A172 (cell line): ENCODE data around the gene EFHB. TPM values are rescaled to one million over a fixed set of nuclear protein-coding genes. Genes with fewer than 3 reads are reported as not detected.
"Not testable (repeated sequence)": the region's sequence is repeated elsewhere in the genome, so short reads cannot be mapped to it uniquely, and the experiment has no call there.

Experiments used
- DNase-seq: peaks from one replicate; pipeline ENCODE4 v3.0.0-alpha.2; 2015; ENCODE audit warnings: low spot score
- total RNA-seq: library from RNA; depleted of rRNA; stranded (reverse); fragments of >200 nt; shearing (Covaris generic); gene quantifications from 2 replicates; pipeline ENCODE4 v1.2.3, GENCODE V29; 2014; rRNA removed

Gene EFHB, protein sequence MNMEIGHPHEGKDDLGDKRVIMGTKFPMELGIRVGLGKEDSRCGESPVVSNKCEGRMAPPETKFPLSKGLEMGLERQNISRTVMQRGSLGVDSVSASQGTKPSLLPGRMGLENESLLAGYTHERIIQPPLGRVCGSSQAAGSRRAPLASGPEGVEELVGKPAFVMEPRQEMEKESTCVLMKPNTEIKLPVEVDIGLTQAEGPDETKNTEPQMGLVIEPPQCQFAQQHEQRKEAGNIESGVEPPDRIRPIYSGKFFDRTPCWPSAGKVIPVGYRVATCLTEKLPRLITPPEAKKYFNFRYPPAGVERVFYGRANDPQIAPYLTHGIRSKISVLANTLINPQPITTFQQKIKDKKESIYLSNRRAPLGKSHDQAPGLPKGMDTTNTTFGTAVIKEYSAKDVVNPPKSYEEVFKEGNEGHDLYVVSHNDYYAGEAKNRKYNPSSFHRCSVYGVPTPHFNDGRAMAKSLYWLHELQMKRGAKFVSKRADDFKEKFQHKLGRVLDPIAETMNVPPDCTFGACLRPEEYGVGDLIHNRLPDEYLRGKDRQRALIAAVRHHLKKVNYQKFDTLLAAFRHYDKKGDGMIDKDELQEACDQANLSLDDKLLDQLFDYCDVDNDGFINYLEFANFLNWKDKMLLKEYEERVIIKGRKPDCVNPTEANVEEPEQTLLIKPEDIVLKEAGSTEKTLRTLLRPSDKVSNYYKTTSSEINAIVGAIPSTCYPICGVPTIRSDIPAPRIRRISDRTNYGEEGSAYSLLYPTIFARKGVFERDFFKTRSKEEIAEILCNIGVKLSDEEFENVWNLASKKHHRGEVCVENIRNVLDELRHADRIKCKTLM
- 0.71 TPM in 1 of 2 replicates, not detected in the other for total RNA-seq

DNA sequence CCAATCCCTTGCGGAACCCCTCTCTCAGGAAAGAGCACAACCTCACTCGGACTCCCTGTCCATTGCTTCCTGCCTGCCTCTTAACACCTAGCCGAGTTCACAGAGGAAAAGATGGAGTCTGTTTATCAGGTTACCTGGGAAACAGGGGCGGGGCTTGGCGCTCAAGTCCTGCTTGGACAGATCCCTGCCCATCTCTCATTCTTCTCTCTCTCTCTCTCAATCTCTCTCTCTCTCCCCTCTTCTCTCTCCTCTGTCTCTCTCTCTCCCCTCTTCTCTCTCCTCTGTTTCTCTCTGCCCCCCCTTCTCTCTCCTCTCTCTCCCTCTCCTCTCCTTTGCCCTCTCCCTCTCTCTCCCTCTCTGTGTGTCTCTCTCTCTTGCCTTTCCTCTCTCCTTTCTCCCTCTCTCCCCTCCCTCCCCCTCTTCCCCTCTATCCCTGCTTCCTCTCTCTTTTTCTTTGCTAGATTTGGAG lies at the start of gene EFHB:
TSS of gene EFHB (minus strand) at position 120 of the 469 bp plus-strand sequence. CDS start 199 bp downstream, outside the sequence.
- DNase-seq, result peak; percentile 30

DNA sequence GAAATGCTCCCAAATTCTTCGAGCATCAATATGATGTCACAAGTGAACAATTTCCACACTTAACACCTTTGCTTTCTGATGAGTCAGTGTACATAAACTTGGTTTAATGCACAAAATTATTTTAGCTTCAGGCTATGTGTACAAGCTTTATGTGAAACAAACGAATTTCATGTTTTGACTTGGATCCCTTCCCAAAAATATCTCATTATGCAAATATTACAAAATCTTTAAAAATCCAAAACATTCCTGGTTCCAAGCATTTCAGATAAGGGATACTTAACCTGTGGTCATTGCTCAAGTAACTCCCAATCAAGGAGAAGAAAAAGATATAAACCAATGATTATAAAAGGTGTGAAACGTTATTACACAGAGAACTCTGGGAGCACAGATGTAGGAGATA lies 38.0 kb upstream of the EFHB start:
- peak; percentile 38 for DNase-seq

DNA sequence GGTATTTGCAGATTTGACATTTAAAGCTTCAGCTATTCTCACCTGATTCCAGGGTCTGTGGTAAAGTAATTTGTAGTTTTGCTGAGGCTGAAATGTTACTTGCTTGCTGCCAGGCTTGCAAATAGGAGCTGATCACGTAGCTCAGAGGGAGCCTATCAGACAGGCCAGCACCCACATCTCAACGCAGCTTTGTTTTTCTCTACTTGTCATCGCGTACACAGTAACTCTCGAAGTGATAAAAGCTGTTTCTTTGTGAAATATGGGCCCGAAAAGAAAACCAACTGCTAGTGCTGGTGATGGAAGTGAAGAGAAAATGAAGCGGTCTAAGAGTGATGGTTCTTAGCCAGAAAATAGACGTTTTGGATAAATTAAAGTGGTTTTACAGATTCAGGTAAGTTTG lies 36.3 kb upstream of the EFHB start:
- no peak for DNase-seq

DNA sequence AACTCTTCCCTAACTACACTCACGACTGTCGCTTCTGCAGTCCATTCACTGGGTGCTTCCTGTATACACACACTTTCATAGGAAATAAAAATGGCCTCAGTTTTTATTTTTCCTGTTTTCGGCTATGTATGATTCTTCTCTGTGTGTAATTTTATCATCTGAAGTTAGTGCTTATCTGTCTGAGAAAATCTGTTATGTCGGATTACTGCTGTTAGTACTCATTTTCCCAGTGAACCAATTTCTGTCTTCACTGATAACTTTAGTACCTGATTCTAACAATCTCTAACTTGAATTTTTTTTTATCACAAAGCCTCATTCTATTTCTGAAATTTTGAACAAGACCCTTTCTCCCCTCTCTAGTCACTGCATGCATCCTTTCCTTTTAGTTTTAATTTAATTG lies 33.8 kb upstream of the EFHB start:
- DNase-seq, result no peak

DNA sequence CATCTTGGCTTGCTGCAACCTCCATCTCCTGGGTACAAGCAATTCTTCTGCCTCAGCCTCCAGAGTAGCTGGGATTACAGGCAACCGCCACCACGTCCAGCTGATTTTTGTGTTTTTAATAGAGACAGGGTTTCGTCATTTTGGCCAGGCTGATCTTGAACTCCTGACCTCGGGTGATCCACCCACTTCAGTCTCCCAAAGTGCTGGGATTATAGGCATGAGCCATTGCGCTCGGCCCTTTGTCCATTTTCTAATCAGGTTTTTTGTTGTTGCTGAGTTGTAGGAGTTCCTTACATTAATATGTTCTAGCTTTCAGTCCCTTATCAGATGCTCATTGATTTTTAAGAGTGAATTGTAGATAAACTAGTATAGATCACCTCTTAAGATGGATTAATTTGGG lies 33.2 kb upstream of the EFHB start:
- DNase-seq, result no peak

DNA sequence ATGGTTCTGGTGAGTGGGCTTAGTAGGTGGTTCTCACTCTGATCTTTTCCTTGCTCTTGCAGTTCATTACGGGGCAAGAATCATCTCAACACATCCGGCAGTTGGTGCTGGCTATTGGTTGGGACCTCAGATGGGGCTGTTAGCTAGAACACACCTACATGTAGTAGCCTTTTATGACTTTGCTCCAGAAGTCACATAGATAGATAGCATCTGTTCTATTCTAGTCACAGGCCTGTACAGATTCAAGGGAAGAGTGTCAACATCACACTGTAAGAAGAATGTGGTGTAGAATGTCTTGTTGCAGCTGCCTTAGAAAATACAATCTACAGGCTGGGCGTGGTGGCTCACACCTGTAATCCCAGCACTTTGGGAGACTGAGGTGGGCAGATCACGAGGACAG lies 27.9 kb upstream of the EFHB start:
- DNase-seq, result no peak

DNA sequence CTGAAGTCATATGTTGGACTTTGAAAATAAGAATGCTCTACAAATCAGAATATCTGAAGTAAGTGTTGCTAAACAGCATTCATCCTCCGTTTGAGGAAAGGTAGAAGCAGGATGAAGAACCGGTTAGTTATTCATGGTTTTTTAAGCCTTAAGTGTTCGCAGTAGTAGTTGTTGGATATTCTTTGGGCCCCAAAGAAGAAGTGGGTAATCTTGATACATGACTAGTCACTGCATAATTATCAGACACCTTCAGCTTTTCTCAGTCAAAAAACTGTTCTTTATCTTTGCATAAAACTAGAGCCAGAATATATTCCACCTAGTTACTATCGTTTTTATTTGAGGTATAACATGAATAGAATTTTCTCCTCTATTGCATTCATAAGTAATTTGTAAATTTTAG lies 26.7 kb upstream of the EFHB start:
- DNase-seq, result no peak

DNA sequence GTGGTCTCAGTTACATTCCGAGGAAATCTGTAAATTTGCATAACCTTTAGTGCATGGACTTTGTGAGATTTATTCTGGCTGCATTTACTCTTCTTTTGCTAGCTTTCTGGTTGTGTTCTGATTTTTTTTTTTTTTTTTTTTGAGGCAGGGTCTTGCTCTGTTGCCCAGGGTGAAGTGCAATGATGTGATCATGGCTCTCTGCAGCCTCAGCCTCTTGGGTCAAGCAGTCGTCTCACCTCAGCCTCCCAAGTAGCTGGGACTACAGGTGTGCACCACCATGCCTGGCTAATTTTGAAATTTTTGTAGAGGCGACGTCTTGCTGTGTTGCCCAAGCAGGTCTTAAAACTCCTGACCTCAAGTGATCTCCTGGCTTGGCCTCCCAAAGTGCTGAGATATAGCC lies 25.5 kb upstream of the EFHB start:
- no peak for DNase-seq

DNA sequence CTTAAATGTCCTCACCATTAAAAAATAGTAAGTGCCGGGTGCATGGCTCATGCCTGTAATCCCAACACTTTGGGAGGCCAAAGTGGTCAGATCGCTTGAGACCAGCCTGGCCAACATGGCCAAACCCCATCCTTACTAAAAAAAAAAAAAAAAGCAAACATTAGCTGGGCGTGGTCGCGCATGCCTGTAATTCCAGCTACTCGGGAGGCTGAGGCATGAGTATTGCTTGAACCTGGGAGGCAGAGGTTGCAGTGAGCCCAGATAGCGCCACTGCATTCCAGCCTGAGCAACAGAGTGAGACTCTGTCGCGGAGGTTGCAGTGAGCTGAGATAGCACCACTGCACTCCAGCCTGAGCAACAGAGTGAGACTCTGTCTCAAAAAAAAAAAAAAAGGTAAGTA lies 23.3 kb upstream of the EFHB start:
- DNase-seq, result not testable (repeated sequence)

DNA sequence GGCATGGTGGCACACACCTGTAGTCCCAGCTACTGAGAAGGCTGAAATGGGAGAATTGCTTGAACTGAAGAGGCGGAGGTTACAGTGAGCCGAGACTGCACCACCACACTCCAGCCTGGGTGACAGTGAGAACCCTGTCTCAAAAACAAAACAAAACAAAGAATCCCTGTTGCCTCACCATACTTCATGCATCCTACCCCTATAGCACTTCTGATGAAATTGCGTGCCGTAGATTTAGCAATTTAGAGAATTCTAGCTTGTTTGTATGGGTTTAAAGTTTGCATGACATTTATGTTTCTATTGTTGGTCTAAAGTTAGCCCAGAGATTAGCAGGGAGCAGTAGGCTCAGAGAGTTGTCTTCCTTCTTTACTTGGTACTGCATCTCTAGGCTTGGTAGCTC lies 20.7 kb upstream of the EFHB start:
- no peak for DNase-seq

DNA sequence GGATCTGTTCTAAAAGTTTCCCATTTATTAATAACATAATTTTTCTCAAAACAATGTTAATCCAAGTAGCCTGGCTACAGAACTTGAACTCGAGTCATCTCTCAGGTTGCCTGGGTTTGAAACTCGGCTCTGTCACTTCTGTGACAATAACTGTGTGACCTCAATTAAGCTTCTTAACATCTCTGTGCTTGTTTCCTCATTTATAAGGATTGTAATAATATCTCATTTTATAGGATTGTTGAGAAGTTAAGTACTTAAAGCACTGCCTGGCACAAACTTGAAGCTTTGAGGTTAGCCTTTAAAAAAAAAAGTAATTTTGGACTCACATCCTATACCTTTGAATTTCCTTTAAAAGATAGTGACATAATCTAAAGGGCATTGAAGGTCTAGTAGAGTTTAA lies 16.3 kb upstream of the EFHB start:
- DNase-seq, result no peak

DNA sequence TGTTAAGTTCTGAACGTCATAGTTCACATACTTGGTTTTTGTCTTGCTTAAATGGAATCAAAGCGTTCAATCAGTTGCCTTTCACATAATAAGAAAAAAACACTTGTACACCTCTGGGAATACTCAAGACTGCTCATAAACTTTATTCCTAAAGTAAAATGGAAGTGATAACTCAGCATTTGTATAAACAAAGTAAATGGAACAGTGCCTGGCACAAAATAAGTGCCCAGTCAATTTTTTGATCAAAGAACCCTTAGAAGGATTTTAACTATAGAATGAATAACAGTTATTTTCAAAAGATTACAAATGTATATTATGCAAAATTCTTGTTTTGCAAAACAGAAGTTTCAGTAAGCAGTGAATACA lies 14.2 kb upstream of the EFHB start:
- DNase-seq, result no peak

DNA sequence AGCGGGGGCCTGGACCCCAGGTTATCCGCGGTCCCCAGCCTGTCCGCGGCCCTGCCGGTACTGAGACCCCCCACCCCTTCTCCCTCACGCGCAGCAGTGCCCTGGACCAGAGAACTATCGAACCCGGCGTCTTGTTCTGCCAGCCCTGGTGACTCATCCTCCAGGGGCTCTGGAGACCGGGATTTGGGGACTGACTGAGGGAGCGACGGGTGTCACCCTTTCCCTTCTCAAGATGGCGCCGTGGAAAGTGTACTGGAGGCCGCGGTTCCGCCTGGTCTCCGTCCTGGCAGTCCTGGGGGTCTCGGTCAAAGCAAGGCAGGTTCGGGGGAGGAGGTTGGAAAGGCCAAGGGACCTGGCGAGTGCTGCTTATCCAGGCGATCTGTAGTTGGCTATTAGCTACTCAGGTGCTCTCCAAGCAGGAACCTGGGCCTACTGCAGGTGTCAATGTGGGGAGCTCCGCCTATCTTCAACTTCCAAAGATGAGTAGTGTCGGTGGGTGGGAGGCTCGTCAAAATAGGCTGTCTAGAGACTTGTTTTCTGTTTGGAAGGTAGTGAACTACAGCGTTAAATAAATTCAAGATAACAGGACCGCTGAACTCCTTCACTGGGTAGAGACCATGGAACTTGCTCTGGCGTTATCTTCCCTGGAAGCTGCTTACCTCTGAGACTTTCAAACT lies 13.7 kb upstream of the EFHB start:
- DNase-seq, result peak; percentile 42

DNA sequence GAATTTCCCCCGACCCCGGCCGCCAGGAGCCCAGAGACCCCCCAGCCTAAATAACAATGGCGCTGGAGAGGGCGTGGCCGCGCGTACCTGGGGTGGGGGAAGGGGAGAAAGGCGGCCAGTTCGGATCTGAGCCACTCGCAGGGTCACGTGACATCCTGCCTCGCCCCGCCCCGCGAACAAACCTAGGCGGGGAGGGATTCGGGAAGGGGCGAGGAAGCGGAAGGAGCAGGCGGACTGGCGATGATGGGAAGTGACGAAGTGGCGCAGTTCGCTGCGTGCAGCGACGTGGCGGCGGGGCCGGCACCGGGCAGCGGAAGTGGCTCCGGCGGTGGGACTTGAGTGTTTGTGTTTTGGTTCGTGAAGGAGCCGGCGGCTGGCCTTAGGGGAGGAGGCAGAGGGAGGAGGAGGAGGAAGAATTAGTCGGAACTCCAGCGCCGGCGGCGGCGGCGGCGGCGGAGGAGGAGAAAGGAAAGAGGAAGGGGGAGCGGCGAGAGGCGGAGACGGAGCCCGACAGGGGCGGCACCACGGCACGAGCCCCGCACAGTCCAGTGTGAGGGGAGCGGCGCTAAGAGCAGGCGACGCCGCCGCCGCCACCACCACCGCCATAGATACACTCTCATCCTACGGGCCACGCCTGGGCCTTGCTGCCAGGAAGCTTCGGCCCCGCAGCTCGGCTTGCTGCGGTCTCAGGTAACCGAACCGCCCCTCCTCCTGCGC lies 13.0 kb upstream of the EFHB start, which contains the start of gene RAB5A:
TSS of gene RAB5A (plus strand) at position 266 of the 717 bp plus-strand sequence. CDS start 3,802 bp downstream, outside the sequence.
- peak; percentile 96 for DNase-seq

DNA sequence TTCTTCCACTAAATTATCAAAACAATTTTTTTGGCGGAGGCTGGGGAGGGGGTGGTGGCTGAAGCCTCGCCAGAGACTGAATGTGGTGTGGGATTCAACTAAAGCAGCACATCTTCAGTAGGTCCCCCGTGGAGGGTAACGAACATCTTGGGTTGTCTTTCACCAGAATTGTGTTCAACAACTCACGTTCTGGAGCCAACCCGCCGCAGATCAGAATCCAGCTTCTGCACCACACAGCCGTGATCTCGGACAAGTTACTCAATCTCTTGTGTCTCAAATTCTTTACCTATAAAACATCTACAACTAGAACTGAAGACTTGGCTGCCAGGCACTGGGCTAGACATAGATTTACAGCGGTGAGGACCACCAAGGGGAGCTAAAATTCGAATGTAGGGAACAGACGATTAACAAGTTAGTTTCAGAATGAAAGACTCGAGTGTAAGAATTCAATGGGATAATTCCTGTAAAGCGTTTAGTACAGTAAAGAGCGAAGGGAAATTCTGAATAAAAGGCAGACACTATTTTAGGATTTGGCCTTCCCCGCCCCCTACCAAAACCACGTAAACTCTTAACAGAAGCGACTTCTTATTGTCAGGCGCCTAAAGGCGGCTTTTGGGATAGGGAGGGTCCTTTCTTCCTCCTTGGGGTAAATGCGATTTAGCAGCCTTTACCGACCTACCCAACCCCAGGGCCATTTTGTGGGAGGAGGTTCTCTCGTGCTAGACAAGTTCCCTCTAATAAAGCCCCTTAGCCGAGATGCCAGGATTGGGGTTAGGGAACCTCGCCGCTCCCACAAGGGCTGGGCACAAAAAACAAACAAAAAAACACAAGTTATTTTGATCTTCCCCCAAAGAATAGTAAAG lies 12.2 kb upstream of the EFHB start:
- DNase-seq, result no peak

DNA sequence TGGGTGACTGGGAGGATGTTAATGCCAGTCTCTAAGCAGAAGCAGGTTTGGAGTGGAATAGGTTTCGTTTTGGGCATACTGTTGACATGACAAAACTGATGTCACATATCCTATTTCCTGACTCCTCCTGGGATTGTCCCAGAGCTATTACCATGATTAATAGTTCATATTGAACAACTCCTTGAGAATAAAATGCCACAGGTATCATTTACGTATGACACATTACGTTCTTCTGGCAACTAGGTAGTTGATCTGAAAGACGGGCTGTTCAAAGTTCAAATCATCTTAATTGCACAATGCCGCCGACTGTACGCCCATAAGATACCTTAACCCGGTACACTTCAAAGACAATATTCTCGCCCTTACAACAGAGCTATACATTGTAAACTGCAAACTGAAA lies 11.5 kb upstream of the EFHB start:
- peak; percentile 18 for DNase-seq

DNA sequence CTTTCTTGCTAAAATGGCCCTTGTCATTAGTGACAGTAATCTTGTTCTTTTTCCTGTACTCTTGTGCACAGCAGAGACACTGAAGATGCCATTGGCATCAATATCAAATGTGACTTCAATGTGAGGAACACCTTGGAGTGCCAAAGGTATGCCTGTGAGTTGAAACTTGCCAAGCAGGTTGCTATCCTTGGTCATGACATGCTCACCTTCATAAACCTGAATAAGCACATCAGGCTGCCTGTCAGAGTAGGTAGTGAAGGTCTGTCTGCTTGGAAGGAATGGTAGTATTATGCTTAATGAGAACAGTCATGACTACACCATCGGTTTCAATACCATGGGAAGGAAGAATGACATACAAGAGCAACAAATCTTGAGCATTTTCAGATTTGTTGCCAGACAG lies 6.6 kb upstream of the EFHB start:
- no peak for DNase-seq

DNA sequence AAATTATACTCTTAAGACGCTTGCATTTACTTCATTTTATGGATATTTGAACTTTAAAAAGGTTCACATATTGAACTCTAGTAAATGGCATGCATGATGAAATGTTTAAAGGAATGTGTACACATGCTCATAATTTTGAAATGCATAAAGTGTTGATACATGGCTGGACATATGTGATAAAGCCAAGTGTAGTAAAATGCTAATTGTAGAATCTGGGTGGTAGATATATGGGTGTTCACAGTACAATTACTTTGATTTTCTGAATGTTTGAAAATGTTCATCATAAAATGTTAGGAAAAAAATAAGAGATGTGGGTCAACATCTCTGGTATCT lies 4.2 kb upstream of the EFHB start:
- DNase-seq, result no peak

DNA sequence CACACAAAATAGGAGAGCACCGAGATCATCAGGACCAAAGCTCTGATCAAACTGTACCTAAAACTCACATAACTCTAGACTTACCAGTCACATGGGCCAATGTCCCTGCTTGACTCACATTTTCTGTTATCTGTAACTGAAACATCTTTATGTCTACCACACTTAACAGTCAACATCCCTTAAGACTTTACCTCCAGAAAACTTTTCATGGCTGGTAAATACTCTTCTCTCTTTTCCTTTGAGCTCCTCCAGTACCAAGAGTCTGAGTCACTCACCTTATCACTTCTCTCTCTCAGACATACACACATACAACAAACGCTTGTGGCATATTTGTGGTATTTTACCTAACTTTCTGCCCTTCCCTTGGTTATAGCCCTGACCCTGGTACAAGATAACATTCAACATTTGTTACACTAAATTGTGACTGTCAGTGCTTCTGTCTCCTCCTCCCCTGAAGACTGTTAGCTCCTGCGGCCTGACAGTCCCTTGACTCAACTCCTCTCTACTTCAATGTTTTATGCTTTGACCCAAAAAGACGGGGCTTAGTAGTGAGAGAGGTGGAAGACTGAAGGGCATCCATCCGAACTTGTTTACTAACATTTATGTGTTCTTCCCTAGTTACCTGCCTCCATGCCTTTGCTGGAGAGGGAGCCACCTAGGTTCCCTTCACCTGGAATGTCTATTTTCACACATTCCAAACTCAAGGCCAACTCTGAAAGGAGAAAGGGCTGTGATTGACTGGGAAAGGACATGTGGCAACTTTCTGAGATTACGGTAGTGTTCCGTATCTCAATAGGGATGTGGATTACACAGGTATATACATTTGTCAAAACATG lies 3.7 kb upstream of the EFHB start:
- DNase-seq, result peak; percentile 91

DNA sequence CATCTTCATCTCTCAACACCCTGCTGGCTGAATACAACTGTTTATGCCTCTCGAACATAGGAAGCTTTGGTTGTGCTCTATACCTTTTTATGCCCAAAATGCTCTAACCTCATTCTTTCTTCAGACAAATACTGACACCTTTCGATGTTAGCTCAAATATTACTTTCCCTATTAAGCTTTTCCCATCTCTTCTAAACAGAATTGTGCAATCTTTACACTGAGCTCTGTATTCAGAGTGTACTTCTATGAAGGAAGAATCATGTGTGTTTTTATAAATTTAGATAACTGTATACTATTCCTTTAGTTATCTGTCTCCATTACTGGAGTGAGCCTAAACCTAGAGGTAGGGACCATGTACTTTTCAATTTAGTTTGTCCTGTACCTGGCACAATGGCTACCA lies 1.6 kb downstream of the EFHB start:
- DNase-seq, result no peak
